NCI-H2196 (cell line): ENCODE data around the gene TEX35.

Experiments
- DNase-seq: peaks from one replicate; lab custom pipeline; 2025; ENCODE audit not compliant: unreplicated experiment; lab: John Stamatoyannopoulos, UW

The TEX35 gene

GRCh38 chr1:178516110-178516509 lies 3.2 kb downstream of the TEX35 start:
- DNase-seq = no peak

DNA sequence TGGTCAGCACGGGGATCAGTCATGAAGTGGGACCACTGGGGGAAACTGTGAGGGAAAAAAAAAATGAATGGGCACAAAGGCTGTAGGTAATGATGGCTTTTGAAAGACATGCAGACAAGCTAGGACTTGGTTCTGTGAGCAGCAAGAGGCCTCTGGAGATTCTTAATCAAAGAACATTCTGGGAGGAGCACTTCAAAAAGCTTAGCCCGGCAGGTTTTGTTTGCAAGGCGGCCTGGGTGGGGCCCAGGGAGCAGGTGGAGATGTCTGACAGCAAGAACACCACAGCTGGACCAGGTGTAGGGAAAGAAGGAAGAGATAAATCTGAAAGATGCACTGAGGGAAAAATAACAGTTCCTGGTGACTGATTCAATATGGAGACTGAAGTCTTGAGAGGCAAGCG lies 6.0 kb downstream of the TEX35 start:
- DNase-seq = no peak

GRCh38 chr1:178520803-178521202 lies 7.9 kb downstream of the TEX35 start:
- no peak for DNase-seq

DNA sequence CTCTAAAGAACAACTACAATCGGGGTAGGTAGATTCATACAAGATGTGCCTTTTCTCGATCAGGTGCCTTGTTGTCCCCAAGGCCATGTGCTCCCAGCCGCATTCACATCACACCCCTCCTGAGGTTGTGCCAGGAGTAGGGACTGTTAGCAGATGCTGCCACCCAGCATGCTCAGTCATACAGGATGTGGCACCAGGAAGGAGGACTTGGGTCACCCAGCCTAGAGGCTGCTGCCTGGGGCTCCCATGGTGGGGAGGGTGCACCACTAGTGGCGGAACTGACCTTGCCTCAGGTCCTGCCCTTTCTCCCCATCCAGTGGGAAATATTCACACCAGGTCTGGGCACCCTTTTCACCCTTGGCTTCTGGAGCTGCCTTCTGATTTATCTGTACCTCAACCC lies 8.3 kb downstream of the TEX35 start:
- no peak for DNase-seq

DNA sequence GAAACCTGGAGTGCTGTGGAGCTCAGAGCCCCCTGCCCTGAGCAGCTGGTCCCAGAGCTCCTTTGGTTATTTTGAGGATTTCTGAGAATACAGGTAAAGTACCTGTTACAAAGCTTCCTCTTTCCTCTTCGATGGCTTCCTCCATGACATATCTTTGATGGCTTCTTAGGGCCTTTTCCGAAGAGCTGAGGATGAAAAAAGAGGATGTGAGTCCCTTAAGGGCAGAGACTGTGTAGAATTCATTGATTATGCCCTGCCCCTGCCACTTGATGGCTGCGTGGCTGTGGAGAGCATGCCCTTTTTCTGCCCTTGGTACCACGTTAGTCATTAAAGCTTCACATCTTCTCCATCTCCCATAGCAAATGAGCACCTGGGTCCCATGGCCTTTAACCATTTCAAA lies 14.2 kb downstream of the TEX35 start:
- no peak for DNase-seq

DNA sequence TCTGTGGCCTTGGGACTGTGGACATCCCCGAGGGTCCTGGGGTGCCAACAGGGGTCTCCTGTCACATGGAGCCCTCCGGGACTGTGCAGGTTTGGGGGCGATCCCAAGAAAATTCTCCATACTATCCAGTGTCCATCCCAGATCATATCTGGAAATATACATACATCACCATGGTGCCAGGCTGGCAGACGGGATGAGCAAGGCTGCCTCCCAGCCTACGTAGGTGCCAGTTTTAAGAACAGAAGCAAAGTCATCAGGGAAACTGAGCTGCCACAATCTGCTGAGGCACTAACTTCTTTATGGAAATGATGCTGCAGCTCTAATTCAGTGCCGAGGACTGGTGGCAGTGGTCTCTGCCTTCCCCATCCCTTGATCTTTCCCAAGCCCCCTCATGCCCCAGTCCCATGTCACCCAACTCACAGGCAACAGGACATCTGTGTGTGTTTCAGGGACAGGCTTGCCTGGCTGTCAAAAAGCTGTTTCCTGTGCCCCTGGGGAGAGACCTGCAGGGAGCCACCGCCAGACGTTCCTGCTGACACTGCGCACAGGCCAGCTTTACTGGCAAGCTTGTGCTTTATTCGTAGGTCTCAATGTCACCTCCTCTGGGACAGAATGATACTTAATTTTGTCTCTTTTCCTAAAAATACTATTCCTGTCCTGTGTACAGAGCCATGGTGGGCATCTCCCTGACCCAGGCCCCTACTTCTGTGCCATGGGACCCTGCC lies 15.5 kb downstream of the TEX35 start:
- no peak for DNase-seq

DNA sequence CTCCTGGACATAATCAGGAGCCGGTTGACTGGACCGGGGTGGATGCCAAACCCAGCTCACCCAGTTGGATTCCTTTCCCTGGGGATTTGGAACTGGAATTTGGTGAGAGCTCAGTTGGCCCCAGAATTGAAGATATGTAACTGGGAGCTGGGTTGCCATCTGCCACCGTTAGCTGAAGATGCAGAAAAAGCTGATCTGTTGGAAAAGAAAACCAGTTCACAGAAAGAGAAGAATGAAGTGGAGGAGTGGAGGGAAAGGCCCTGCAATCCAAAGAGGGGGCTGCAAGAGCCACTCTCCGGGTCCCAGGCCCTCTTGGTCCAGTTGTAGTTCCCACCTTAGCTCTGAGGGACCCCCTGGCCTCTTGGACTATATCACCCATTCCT lies 16.0 kb downstream of the TEX35 start:
- no peak for DNase-seq

- DNase-seq = no peak
These were observed 16.6 kb downstream of the TEX35 start for GRCh38 chr1:178529364-178530036.

GRCh38 chr1:178530037-178530402 lies 17.1 kb downstream of the TEX35 start:
- DNase-seq = no peak

DNA sequence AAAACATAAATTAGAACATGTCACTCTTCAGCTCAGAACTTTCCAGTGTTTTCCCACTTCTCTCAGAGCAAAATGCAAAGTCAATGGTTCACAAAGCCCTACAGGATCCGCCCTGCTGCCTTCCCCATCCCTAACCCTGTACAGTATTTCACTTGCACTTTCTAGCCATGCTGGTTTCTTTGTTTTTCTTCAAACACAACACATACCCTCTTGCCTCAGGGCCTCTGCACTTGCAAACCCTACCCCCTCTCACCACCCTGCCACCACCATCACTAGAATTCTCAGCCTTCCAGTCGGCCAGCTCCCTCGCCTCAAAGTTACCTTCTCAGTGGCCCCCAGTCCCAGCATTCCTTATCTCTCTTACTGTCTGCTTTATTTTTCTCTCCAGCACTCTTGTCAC lies 17.6 kb downstream of the TEX35 start:
- DNase-seq = no peak

GRCh38 chr1:178531887-178532286 lies 19.0 kb downstream of the TEX35 start:
- no peak for DNase-seq

DNA sequence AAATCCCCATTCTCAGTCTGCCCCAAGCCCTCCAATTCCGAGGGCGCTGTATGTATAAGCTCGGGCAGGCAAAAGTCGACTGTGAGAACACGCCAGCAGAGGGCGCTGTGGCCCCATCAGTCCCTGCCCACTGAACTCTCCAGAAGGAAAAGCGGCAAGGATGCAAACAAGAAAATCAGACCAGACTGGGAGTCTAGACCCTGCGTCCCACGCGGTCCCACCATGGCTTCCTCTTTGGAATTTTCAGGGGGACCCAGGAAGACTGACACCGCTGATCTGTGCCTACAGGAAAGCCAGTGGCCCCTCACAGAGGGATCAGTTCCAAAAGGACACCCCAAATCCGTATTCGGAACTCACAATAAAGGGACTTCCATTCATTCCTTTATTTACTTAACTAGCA lies 19.5 kb downstream of the TEX35 start:
- DNase-seq = peak; percentile 73

- DNase-seq = no peak
These were observed 20.4 kb downstream of the TEX35 start for GRCh38 chr1:178533121-178533946.

DNA sequence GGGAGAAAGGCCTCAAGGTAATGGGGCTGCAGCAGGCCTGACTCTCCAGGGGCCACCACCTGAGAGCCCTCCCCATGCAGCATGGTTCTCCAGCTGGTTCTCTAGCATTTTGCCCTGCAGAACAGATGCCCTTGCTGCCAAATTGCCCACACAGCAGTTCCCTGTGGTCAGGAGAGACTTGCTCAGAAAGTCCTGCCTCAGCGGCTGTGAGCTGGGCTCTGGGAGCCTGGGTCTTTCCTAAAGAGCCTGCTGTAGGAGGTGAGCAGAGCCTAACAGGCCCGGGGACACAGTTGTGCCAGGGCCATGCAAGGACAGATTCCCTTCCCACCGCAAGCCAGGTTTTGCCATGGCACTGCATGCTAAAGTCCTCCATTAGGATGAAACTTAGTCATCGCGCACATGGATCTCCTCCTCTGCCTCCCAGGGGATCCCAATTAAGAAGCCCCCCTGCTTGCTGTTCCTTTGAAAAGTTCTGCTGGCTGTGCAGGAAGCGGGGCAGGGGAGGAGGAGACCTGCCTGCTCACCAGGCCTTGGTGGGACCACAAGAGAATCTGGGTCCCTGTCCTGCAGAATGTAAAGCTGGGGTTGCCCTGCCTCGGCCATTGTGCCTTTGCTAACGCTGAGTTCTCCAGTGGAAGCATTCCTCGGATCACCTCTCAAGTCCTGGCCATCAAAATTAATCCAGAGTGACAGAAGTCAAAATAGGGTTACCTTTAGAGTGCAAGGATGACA lies 21.4 kb downstream of the TEX35 start:
- DNase-seq = no peak

- no peak for DNase-seq
These were observed 23.4 kb downstream of the TEX35 start for GRCh38 chr1:178536329-178536728.

GRCh38 chr1:178536844-178537371 lies 24.0 kb downstream of the TEX35 start:
- no peak for DNase-seq

DNA sequence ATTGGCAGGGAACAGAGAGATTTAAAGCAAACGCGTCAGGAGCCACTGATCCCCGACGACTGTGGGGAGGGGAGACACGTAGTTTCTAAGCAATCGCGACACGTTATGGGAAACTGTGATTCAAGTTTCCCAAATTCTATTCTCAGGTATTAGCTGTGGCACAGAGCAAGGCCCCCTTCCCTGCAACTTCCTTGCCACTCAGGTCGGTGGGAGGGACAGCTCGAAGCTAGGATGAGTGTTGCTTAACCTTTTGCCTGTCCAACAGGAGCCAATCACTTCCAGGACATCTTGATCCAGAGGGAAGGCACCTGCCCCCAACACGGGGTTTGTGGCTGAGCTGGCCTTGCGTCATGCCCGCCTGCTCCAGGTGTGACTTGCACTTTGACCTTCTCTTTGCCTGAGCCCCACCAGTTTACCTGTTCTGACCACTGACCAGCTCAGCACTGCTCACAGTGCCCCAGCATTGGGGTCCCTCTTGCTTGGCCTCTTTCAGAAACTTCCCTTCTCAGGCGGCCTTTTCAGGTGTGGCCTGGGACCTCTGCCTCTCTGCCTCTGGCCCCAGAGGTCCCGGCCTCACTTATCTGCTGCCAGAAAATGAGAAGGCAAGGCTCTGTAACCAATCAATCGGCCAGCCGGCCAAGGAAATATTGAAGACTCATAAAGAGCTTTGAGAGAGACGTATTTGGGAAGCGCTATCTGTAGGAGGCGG lies 24.6 kb downstream of the TEX35 start:
- DNase-seq = no peak

DNA sequence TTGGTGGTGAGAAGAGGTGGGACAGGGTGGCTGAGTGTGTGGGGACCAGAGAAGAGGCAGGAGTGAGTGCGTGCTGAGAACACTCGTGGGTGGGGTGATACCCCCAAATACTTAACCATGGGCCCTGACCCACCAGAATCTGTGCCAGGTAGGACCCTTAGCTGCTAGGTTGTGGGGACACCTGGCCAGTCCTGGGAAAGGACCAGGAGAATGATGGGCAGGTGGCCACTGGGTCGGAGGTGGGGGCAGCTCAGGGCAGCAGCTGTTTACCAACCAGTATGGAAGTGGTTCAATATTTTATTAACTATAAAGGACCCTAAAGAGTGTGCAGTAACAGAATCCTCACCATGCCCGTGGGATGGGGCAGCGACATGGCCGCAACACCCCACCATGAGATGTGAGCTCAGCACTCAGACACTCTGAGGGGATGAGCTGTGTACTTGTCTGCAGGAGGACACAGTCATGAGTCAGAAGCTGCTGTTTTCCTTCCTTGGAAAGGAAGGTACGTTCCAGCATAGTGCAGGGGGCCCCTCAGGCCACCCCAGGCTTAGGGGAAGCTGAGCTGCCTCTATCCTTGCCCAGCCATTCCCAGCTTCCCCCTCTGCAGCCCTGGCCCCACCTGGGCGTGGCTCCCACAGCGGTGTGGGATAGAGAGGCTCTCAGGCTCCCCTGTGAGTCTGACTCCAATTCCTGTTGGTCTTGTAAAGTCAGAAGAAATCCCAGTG lies 25.4 kb downstream of the TEX35 start:
- no peak for DNase-seq

- no peak for DNase-seq
These were observed 26.4 kb downstream of the TEX35 start for GRCh38 chr1:178539291-178539690.

DNA sequence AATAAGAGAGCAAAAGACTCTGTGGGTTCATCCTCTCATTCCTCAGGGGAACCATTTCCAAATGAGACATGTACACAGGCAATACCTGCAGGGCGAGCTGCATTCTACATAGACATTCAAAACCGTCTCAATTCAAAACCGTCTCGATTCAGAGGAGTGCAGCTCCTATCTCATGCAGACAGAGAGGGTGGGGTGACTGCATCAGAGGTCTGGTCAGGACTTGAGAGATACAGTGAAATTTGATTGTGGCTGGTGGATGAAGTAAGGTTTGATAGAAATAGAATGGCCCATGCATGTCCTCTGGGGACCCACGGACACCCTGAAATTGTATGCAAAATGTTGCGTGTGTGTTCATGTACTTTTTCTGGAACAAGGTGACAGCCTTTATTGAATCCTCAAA lies 27.3 kb downstream of the TEX35 start:
- DNase-seq = no peak
